Psoas muscle (tissue), 8 donors: ENCODE measurements around the gene NKX2-4. TPM values are rescaled to one million over a fixed set of nuclear protein-coding genes. Genes with fewer than 3 reads are reported as not detected.
"Not testable (repeated sequence)": the region's sequence is repeated elsewhere in the genome, so short reads cannot be mapped to it uniquely, and the experiment has no call there.

Source experiments
- ATAC-seq, 4 donors: fragments of 200-7000 bp; cut with Tn5 transposase; one replicate each; pipeline ENCODE4 v1.9.1; 2020; ENCODE audit warnings: moderate library complexity in 3 of 4, mild to moderate bottlenecking in 2 of 4
- DNase-seq, 2 donors: peaks; one replicate each; pipeline ENCODE4 v3.0.0-alpha.2; 2020
- H3K27ac ChIP-seq: fragments of 200-600 bp; one replicate; pipeline ENCODE4 v1.8.0; 2022
- H3K27me3 ChIP-seq, 3 donors: fragments of 200-600 bp in 1 of 3; one replicate each; pipeline versions ENCODE4 v1.6.1 to v1.8.0; 2013 to 2022; ENCODE audit warnings: low read length in 2 of 3, mild to moderate bottlenecking in 2 of 3, moderate library complexity in 1 of 3; ENCODE audit not compliant: insufficient read depth in 3 of 3
- H3K36me3 ChIP-seq, 2 donors: fragments of 200-600 bp in 1 of 2; one replicate each; pipeline versions ENCODE4 v1.6.1 to v1.8.0; 2013 to 2022; ENCODE audit warnings: low read depth in 1 of 2, mild to moderate bottlenecking in 1 of 2, moderate library complexity in 1 of 2; ENCODE audit not compliant: insufficient read depth in 1 of 2
- H3K4me1 ChIP-seq: fragments of 200-600 bp; one replicate; pipeline ENCODE4 v1.8.0; 2022
- H3K4me3 ChIP-seq: fragments of 200-600 bp; one replicate; pipeline ENCODE4 v1.8.0; 2022; ENCODE audit warnings: mild to moderate bottlenecking
- H3K9me3 ChIP-seq: fragments of 200-600 bp; one replicate; pipeline ENCODE4 v1.8.0; 2022
- CTCF ChIP-seq: fragments of 200-600 bp; IDR thresholded peaks from one replicate; pipeline ENCODE4 v1.8.0; 2022; ENCODE audit warnings: antibody characterized with exemption
- WGBS, 3 donors: extraction: QIAGEN DNeasy Blood & Tissue Kit; methylation state at CpG; one replicate each; pipeline versions ENCODE4 v1.1.6 to v1.1.7; 2013; 5-methylcytosine and 5-hydroxymethylcytosine counted together
- intact Hi-C, 2 donors: fragments of 100-400 bp; cut with DNase I; formaldehyde crosslinking; loops; one replicate each; pipeline versions ENCODE4 v1.11.0 to v1.14.2; 2022
- polyA plus RNA-seq, 3 donors: library from polyadenylated mRNA; stranded (reverse); fragments of 200-250 nt; gene quantifications; one replicate each; pipeline ENCODE4 v1.2.3, GENCODE V29; 2013
- total RNA-seq, 4 donors: library from RNA; stranded (reverse); fragmentation: NEBNext Ultra II Directional in 2 of 4; extraction: Animal tissue kit (Norgen Biotek cat#: 25700) in 2 of 4; gene quantifications; one replicate each; pipeline versions ENCODE4 v1.2.1 to v1.2.4, GENCODE V29; 2021 to 2023
- donor health status: healthy with polysubstance abuse.
- donor health status: DM: no; HTN: no; CAD: no; lungs with moderate emphysema.
- donor health status: Bipolar disorder and iron deficiency.
- donor health status: healthy.
- donor health status: DM: yes; HTN: yes; CAD: no.
- donor health status: DM: no; HTN: no; CAD: no.
- donor health status: DM: no; HTN: no; CAD: no.
- donor health status: DM: yes; HTN: yes; CAD: no.

Gene NKX2-4
- total and polyA plus RNA-seq, 7 donors: not detected

- no peak overlapping the region for H3K4me3 ChIP-seq
- no peak overlapping the region for H3K27ac ChIP-seq
- 86 to 93% (median 86%) methylated on average over 4 of the region's 4 CpGs for WGBS, 3 donors
- no peaks in the 10 kb centered on the region for H3K27me3 ChIP-seq
- no peak for TF ChIP-seq CTCF
- H3K9me3 ChIP-seq: peaks cover 11% of the 10 kb centered on the region
- H3K36me3 ChIP-seq: no peaks in the 10 kb centered on the region
- no peaks in the 10 kb centered on the region for H3K4me1 ChIP-seq
- ATAC-seq (no peak), DNase-seq (no peak)
- intact Hi-C loops: no loop called here
These were observed 24.4 kb upstream of the NKX2-4 start for GRCh38 chr20:21421601-21422236.

GRCh38 chr20:21419147-21419546 is 21.8 kb upstream of the NKX2-4 start:
- DNase-seq, H3K4me3 ChIP-seq, H3K27me3 ChIP-seq, H3K4me1 ChIP-seq, intact Hi-C loops, ATAC-seq, H3K27ac ChIP-seq, H3K36me3 ChIP-seq, H3K9me3 ChIP-seq: not testable (repeated sequence)
- 50 to 67% (median 57%) methylated on average over 2 of the region's 2 CpGs for WGBS, 3 donors

GRCh38 chr20:21413996-21414395 is 16.7 kb upstream of the NKX2-4 start:
- intact Hi-C loops, ATAC-seq, H3K27ac ChIP-seq, H3K36me3 ChIP-seq, DNase-seq, H3K4me1 ChIP-seq, H3K4me3 ChIP-seq: not testable (repeated sequence)
- H3K27me3 ChIP-seq: peaks cover 0 to 16% (median 0%) of the 10 kb centered on the region in 3 donors
- peaks cover 16% of the 10 kb centered on the region for H3K9me3 ChIP-seq
- WGBS, 3 donors: 36 to 59% (median 56%) methylated on average over 3 of the region's 3 CpGs

- no peaks in the 10 kb centered on the region for H3K4me1 ChIP-seq
- H3K9me3 ChIP-seq: peaks cover 16% of the 10 kb centered on the region
- no peak overlapping the region for H3K4me3 ChIP-seq
- H3K27me3 ChIP-seq: peaks cover 0 to 23% (median 0%) of the 10 kb centered on the region in 3 donors
- H3K36me3 ChIP-seq: no peaks in the 10 kb centered on the region
- no peak overlapping the region for H3K27ac ChIP-seq
- no peak for ATAC-seq
- intact Hi-C loops: loop anchor here in 1 of 2 donors (1.0 kb wide), 1 partner anchor 46 kb away; no protein-coding TSS in a partner anchor
- no peak for DNase-seq
- TF ChIP-seq CTCF: no peak
These were observed 14.4 kb upstream of the NKX2-4 start for GRCh38 chr20:21411725-21412124.

- peaks cover 5% of the 10 kb centered on the region for H3K4me1 ChIP-seq
- intact Hi-C loops: loop anchor here in 1 of 2 donors (10.0 kb wide), 1 partner anchor 164 kb away; no protein-coding TSS in a partner anchor
- no peaks in the 10 kb centered on the region for H3K36me3 ChIP-seq
- no peaks in the 10 kb centered on the region for H3K9me3 ChIP-seq
- H3K27ac ChIP-seq: no peak overlapping the region
- ATAC-seq (no peak), DNase-seq (no peak)
- no peak overlapping the region for H3K4me3 ChIP-seq
- peaks cover 10 to 87% (median 24%) of the 10 kb centered on the region in 3 donors for H3K27me3 ChIP-seq
- no peak for TF ChIP-seq CTCF
- WGBS, 3 donors: 29 to 37% (median 30%) methylated on average over 5 of the region's 5 CpGs
These were observed 1.7 kb upstream of the NKX2-4 start for GRCh38 chr20:21399005-21399475.
